Endothelial cell of umbilical vein (primary cell): ENCODE results near the gene GGPS1. TPM values are rescaled to one million over a fixed set of nuclear protein-coding genes. Genes with fewer than 3 reads are reported as not detected.

Experiments
- BruUV-seq: library from RNA; stranded (reverse); fragments of 400-500 nt; replicated peaks from 2 replicates; lab custom pipeline; 2021; lab: Mats Ljungman, UMichigan
- CTCF ChIA-PET: fragments of 300-600, 350-600 bp; sonication (Branson Sonifier 250); formaldehyde crosslinking; loops from one replicate; lab custom pipeline; 2021; ENCODE audit warnings: antibody characterized with exemption, inconsistent platforms; lab: Charles Lee
- POLR2A ChIA-PET: fragments of 300-600, 350-600 bp; sonication (Branson Sonifier 250); formaldehyde crosslinking; loops from one replicate; lab custom pipeline; 2021; ENCODE audit warnings: antibody characterized with exemption, inconsistent platforms; lab: Charles Lee
- DNase-seq: peaks from one replicate; pipeline ENCODE4 v3.0.0-alpha.2; 2011; ENCODE audit warnings: low read depth, low spot score
- FAIRE-seq: peaks from 2 replicates; lab custom pipeline; 2011; peaks lifted over from hg19 to GRCh38; lab: Jason Lieb, UNC
- H2AFZ ChIP-seq: 2 replicates; pipeline ENCODE4 v1.6.0; 2012; ENCODE audit warnings: low read depth, low read length, control low read depth, inconsistent platforms
- H3K27ac ChIP-seq: 2 replicates; pipeline ENCODE4 v1.5.1; 2011; ENCODE audit warnings: low read depth, mild to moderate bottlenecking, control low read depth, low read length, moderate library complexity; ENCODE audit not compliant: insufficient read depth
- H3K27me3 ChIP-seq, 2 experiments: 2 replicates each; pipeline versions ENCODE4 v1.6.0 to v1.6.1; 2011; ENCODE audit warnings: low read length in 2 of 2, mixed read lengths in 1 of 2; ENCODE audit not compliant: control insufficient read depth in 2 of 2, insufficient read depth in 2 of 2
- H3K36me3 ChIP-seq, 2 experiments: 2 replicates in 1 of 2; 3 replicates in 1 of 2; pipeline ENCODE4 v1.5.1; 2011; ENCODE audit warnings: low read length in 2 of 2, mild to moderate bottlenecking in 1 of 2, moderate library complexity in 1 of 2; ENCODE audit not compliant: control insufficient read depth in 2 of 2, insufficient read depth in 2 of 2; ENCODE audit errors: extremely low read depth in 1 of 2
- H3K4me1 ChIP-seq: 3 replicates; pipeline ENCODE4 v1.5.1; 2011; ENCODE audit warnings: mild to moderate bottlenecking, low read length; ENCODE audit not compliant: control insufficient read depth, insufficient read depth; ENCODE audit errors: extremely low read depth
- H3K4me2 ChIP-seq: 2 replicates; pipeline ENCODE4 v1.6.1; 2011; ENCODE audit warnings: low read length, control low read depth, mixed read lengths; ENCODE audit not compliant: insufficient read depth
- H3K4me3 ChIP-seq, 3 experiments: fragments of 200-600 bp in 1 of 3; sonication (generic), shearing (Covaris generic) in 1 of 3; replicated peaks in 1 of 3; 2 replicates each; pipeline ENCODE4 v1.5.1; 2011 to 2016; ENCODE audit warnings: control low read depth in 3 of 3, low read length in 3 of 3, mild to moderate bottlenecking in 2 of 3, inconsistent platforms in 1 of 3, low read depth in 1 of 3, moderate library complexity in 1 of 3; ENCODE audit not compliant: insufficient read depth in 1 of 3
- H3K79me2 ChIP-seq: 2 replicates; pipeline ENCODE4 v1.6.0; 2012; ENCODE audit warnings: low read length, inconsistent platforms; ENCODE audit not compliant: control insufficient read depth, insufficient read depth
- H3K9ac ChIP-seq: replicated peaks from 2 replicates; pipeline ENCODE3; 2011; ENCODE audit warnings: low read length, control low read depth; ENCODE audit not compliant: insufficient read depth; ENCODE audit errors: extremely low read depth
- H3K9me1 ChIP-seq: replicated peaks from 3 replicates; pipeline ENCODE4 v1.6.0; 2011; ENCODE audit warnings: mild to moderate bottlenecking, low read length; ENCODE audit not compliant: control insufficient read depth, insufficient read depth; ENCODE audit errors: extremely low read depth
- H3K9me3 ChIP-seq: replicated peaks from 2 replicates; pipeline ENCODE4 v1.5.1; 2012; ENCODE audit warnings: low read length, inconsistent platforms; ENCODE audit not compliant: control insufficient read depth, insufficient read depth
- H4K20me1 ChIP-seq: replicated peaks from 2 replicates; pipeline ENCODE3; 2011; ENCODE audit warnings: mild to moderate bottlenecking, low read length; ENCODE audit not compliant: control insufficient read depth, insufficient read depth; ENCODE audit errors: extremely low read depth
- CTCF ChIP-seq, 2 donors: IDR thresholded peaks; 1 replicate in 1 of 2; 2 replicates in 1 of 2; pipeline ENCODE4 v1.5.1; 2011; ENCODE audit warnings: low read length in 2 of 2, mild to moderate bottlenecking in 2 of 2, moderate library complexity in 2 of 2, control low read depth in 1 of 2, inconsistent platforms in 1 of 2, low read depth in 1 of 2; ENCODE audit not compliant: insufficient read depth in 1 of 2; ENCODE audit errors: extremely low read depth in 1 of 2
- EZH2 ChIP-seq: IDR thresholded peaks from 2 replicates; pipeline ENCODE4 v1.6.1; 2012; ENCODE audit warnings: borderline replicate concordance, low read depth, mild to moderate bottlenecking, moderate library complexity, low read length, inconsistent platforms; ENCODE audit not compliant: severe bottlenecking
- FOS ChIP-seq: IDR thresholded peaks from 2 replicates; pipeline ENCODE4 v1.6.1; 2011; ENCODE audit warnings: mild to moderate bottlenecking, low read length, moderate library complexity, borderline replicate concordance; ENCODE audit not compliant: insufficient read depth
- GATA2 ChIP-seq: IDR thresholded peaks from 2 replicates; pipeline ENCODE4 v1.7.0; 2011; ENCODE audit warnings: low read depth, mild to moderate bottlenecking, moderate library complexity, mixed read lengths, low read length; ENCODE audit not compliant: insufficient read length, insufficient read depth
- JUN ChIP-seq: IDR thresholded peaks from 2 replicates; pipeline ENCODE4 v1.6.1; 2011; ENCODE audit warnings: borderline replicate concordance, low read depth; ENCODE audit not compliant: insufficient read length, insufficient read depth
- MAX ChIP-seq: IDR thresholded peaks from 2 replicates; pipeline ENCODE4 v1.6.1; 2011; ENCODE audit not compliant: insufficient read depth, insufficient read length
- MYC ChIP-seq: IDR thresholded peaks from one replicate; pipeline ENCODE4 v1.6.1; 2011; ENCODE audit warnings: mild to moderate bottlenecking, low read depth, low read length
- POLR2A ChIP-seq: IDR thresholded peaks from 2 replicates; pipeline ENCODE4 v1.6.1; 2012; ENCODE audit warnings: low read depth, mild to moderate bottlenecking, control low read depth, low read length
- POLR2AphosphoS5 ChIP-seq: IDR thresholded peaks from 2 replicates; pipeline ENCODE4 v1.6.1; 2012; ENCODE audit warnings: low read depth, mild to moderate bottlenecking, control low read depth, low read length, moderate library complexity; ENCODE audit not compliant: insufficient read depth
- dilution Hi-C: fragments of 300-500 bp; cut with MboI; formaldehyde crosslinking; loops from one replicate; pipeline ENCODE4 v1.15.0; 2019; ENCODE audit warnings: low sequenced_read_pairs; ENCODE audit not compliant: extremely low pct_ligation_motif_present
- intact Hi-C: fragments of 100-400 bp; cut with micrococcal nuclease; formaldehyde crosslinking; loops from one replicate; pipeline ENCODE4 v1.10.0; 2022
- polyA plus RNA-seq, 4 experiments: library from polyadenylated mRNA; depleted of rRNA in 3 of 4; stranded (reverse) in 3 of 4; unstranded in 1 of 4; fragments of >200 nt; gene quantifications; 2 replicates each; pipeline versions ENCODE4 v1.2.1 to v1.2.3, GENCODE V29; 2011 to 2012; ENCODE audit warnings: missing spikeins in 1 of 4
- total RNA-seq: library from RNA; stranded (reverse); gene quantifications from 2 replicates; pipeline ENCODE4 v1.2.3, GENCODE V29; 2021

Gene GGPS1
- total and polyA plus RNA-seq, 2 donors (not counting 3 experiments of a cell fraction or from before 2014, with no cell fraction given) = 10.7 to 29.5 TPM

DNA sequence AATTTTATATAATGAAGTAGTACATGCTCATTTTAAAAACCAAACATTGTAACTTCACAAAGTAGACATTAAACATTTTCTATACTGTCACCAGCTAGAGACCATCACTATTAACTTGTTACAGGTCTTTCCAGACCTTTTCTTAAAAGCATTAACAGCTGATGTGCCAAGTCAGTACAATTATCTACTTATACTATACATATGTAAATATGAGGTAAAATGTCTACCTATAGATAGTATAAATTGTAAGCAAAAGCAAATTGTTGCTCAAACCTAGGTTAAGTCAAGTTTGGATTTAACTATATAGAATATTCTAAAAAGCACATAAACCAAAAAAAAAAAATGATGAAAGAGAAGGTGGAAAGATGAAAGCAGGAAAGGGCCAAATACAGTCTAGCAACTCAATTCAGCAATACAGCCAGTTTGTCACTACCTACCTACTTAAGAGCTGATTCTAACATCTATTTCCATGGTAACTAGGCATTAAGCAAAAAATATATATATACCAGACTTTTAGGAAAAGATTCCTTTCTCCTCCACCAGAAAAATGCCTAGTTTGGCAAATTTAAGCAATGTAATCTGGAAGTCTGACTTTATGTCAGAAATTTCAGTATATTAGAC is 34.9 kb upstream of the GGPS1 start:
- TF ChIP-seq EZH2 = no peak
- no peak for TF ChIP-seq MYC
- no peak for TF ChIP-seq JUN
- TF ChIP-seq CTCF (IDR thresholded peaks at IDR 0.05; ENCODE audit: extremely low read depth in 1 of 2, insufficient read depth in 1 of 2, low read depth in 1 of 2, low read length in 2 of 2) = no peak
- no peak for TF ChIP-seq GATA2
- no peak for TF ChIP-seq POLR2AphosphoS5
- TF ChIP-seq MAX = no peak
- no peak for TF ChIP-seq FOS
- no peak for TF ChIP-seq POLR2A
- Histone ChIP-seq H3K36me3 (no peaks in the 10 kb centered on the region), H3K4me2 (no peak overlapping the region), H3K27ac (no peak overlapping the region), H3K27me3 (no peaks in the 10 kb centered on the region), H3K9ac (no peak overlapping the region), H2AFZ (no peak overlapping the region), H4K20me1 (peaks cover 34% of the 10 kb centered on the region), H3K4me1 (peaks cover 7% of the 10 kb centered on the region), H3K9me1 (no peaks in the 10 kb centered on the region), H3K79me2 (peaks cover 92% of the 10 kb centered on the region), H3K4me3 (no peak overlapping the region), H3K9me3 (peaks cover 2% of the 10 kb centered on the region)
- DNase-seq (no peak), FAIRE-seq (no peak)
- CTCF ChIA-PET = interaction anchor here (1.0 kb wide), 1 partner anchor 12 kb away, joined by 4 read pairs; no protein-coding TSS in a partner anchor
- intact Hi-C loops (no loop called here), dilution Hi-C loops (no loop called here)
- POLR2A ChIA-PET = interaction anchor here (0.7 to 1.1 kb wide), 2 partner anchors 47 to 68 kb away, joined by 3 read pairs; no protein-coding TSS in a partner anchor
- BruUV-seq = no TSS peak
